ENCODE measurements around the gene FLVCR2.

- TF ChIP-seq ZNF331 (CRISPR knock-in tag; IDR thresholded peaks at IDR 0.05; ENCODE audit: low read depth) (no peak), CTCF (conservative IDR thresholded peaks at IDR 0.05; ENCODE audit: low read depth in 2 of 2) (no peak), ETS1 (IDR thresholded peaks at IDR 0.05) (no peak), POLR2AphosphoS5 (IDR thresholded peaks at IDR 0.05; ENCODE audit: low read depth) (no peak), EZH2 (IDR thresholded peaks at IDR 0.05; ENCODE audit: low read depth, unreplicated experiment) (no peak), CREB1 (CRISPR knock-in tag; IDR thresholded peaks at IDR 0.05; ENCODE audit: low read depth) (no peak), EZH2phosphoT487 (IDR thresholded peaks at IDR 0.05; ENCODE audit: unreplicated experiment) (no peak), JUNB (IDR thresholded peaks at IDR 0.05; ENCODE audit: unreplicated experiment) (no peak)
Measured at GRCh38 chr14:75626396-75626795, 48.0 kb downstream of the FLVCR2 start.
